ENCODE results near the gene PTPN6. TPM values are rescaled to one million over a fixed set of nuclear protein-coding genes. Genes with fewer than 3 reads are reported as not detected.

The PTPN6 gene
- total and polyA plus RNA-seq, 2 of the 13 experiments (the other 11 are each of a cell fraction or from before 2014, with no cell fraction given): 10.5 to 10.6 TPM

GRCh38 chr12:6981152-6982052, 30.2 kb downstream of the PTPN6 start (continued):
- TF ChIP-seq, protein P1, sequence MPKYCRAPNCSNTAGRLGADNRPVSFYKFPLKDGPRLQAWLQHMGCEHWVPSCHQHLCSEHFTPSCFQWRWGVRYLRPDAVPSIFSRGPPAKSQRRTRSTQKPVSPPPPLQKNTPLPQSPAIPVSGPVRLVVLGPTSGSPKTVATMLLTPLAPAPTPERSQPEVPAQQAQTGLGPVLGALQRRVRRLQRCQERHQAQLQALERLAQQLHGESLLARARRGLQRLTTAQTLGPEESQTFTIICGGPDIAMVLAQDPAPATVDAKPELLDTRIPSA (CRISPR knock-in tag; IDR thresholded peaks at IDR 0.05; ENCODE audit: borderline replicate concordance): 0 out of 2 replicates have a peak, but pooled peaks have one; percentile 28
- TF ChIP-seq PRDM10 (CRISPR knock-in tag; IDR thresholded peaks at IDR 0.05; ENCODE audit: low read depth): peak; percentile 92
- TF ChIP-seq ZNF782 (CRISPR knock-in tag; IDR thresholded peaks at IDR 0.05; ENCODE audit: borderline replicate concordance): no peak
- TF ChIP-seq FOXO1 (CRISPR knock-in tag; IDR thresholded peaks at IDR 0.05): peak; percentile 89
- no peak for TF ChIP-seq MEIS1 (CRISPR knock-in tag; IDR thresholded peaks at IDR 0.05; ENCODE audit: borderline replicate concordance)
- TF ChIP-seq, protein P2, sequence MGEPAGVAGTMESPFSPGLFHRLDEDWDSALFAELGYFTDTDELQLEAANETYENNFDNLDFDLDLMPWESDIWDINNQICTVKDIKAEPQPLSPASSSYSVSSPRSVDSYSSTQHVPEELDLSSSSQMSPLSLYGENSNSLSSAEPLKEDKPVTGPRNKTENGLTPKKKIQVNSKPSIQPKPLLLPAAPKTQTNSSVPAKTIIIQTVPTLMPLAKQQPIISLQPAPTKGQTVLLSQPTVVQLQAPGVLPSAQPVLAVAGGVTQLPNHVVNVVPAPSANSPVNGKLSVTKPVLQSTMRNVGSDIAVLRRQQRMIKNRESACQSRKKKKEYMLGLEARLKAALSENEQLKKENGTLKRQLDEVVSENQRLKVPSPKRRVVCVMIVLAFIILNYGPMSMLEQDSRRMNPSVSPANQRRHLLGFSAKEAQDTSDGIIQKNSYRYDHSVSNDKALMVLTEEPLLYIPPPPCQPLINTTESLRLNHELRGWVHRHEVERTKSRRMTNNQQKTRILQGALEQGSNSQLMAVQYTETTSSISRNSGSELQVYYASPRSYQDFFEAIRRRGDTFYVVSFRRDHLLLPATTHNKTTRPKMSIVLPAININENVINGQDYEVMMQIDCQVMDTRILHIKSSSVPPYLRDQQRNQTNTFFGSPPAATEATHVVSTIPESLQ (CRISPR knock-in tag; conservative IDR thresholded peaks at IDR 0.05): no peak
- 0 out of 2 replicates have a peak, but pooled peaks have one; percentile 36 for TF ChIP-seq CHD4 (IDR thresholded peaks at IDR 0.05; ENCODE audit: borderline replicate concordance, low read length)
- peak; percentile 58; the same call in 1 of the 2 replicates for TF ChIP-seq TOPORS (CRISPR knock-in tag; IDR thresholded peaks at IDR 0.05)
- peak; percentile 84 for TF ChIP-seq TBX2 (CRISPR knock-in tag; IDR thresholded peaks at IDR 0.05; ENCODE audit: borderline replicate concordance)
- TF ChIP-seq TARDBP (CRISPR knock-in tag; IDR thresholded peaks at IDR 0.05): peak; percentile 79
- no peak for TF ChIP-seq CHD2 (IDR thresholded peaks at IDR 0.05; ENCODE audit: low read depth, low read length)
- TF ChIP-seq ZNF775 (CRISPR knock-in tag; IDR thresholded peaks at IDR 0.05; ENCODE audit: borderline replicate concordance): no peak
- TF ChIP-seq ZFP36 (IDR thresholded peaks at IDR 0.05; ENCODE audit: borderline replicate concordance, low read depth, low read length, partially characterized antibody): no peak
- no peak for TF ChIP-seq ZNF766 (CRISPR knock-in tag; IDR thresholded peaks at IDR 0.05; ENCODE audit: borderline replicate concordance)
- TF ChIP-seq, protein P3, sequence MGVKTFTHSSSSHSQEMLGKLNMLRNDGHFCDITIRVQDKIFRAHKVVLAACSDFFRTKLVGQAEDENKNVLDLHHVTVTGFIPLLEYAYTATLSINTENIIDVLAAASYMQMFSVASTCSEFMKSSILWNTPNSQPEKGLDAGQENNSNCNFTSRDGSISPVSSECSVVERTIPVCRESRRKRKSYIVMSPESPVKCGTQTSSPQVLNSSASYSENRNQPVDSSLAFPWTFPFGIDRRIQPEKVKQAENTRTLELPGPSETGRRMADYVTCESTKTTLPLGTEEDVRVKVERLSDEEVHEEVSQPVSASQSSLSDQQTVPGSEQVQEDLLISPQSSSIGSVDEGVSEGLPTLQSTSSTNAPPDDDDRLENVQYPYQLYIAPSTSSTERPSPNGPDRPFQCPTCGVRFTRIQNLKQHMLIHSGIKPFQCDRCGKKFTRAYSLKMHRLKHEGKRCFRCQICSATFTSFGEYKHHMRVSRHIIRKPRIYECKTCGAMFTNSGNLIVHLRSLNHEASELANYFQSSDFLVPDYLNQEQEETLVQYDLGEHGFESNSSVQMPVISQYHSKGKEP (CRISPR knock-in tag; IDR thresholded peaks at IDR 0.05): no peak
- TF ChIP-seq, protein P4, sequence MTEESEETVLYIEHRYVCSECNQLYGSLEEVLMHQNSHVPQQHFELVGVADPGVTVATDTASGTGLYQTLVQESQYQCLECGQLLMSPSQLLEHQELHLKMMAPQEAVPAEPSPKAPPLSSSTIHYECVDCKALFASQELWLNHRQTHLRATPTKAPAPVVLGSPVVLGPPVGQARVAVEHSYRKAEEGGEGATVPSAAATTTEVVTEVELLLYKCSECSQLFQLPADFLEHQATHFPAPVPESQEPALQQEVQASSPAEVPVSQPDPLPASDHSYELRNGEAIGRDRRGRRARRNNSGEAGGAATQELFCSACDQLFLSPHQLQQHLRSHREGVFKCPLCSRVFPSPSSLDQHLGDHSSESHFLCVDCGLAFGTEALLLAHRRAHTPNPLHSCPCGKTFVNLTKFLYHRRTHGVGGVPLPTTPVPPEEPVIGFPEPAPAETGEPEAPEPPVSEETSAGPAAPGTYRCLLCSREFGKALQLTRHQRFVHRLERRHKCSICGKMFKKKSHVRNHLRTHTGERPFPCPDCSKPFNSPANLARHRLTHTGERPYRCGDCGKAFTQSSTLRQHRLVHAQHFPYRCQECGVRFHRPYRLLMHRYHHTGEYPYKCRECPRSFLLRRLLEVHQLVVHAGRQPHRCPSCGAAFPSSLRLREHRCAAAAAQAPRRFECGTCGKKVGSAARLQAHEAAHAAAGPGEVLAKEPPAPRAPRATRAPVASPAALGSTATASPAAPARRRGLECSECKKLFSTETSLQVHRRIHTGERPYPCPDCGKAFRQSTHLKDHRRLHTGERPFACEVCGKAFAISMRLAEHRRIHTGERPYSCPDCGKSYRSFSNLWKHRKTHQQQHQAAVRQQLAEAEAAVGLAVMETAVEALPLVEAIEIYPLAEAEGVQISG (CRISPR knock-in tag; IDR thresholded peaks at IDR 0.05): peak; percentile 40; the same call in 1 of the 2 replicates
